Fibroblast of the aortic adventitia (primary cell): ENCODE data around the gene DYRK1A. TPM values are rescaled to one million over a fixed set of nuclear protein-coding genes. Genes with fewer than 3 reads are reported as not detected.

ENCODE experiments used
- DNase-seq: peaks from one replicate; pipeline ENCODE4 v3.0.0-alpha.2; 2010; ENCODE audit warnings: low read depth
- H3K4me3 ChIP-seq: 2 replicates; pipeline ENCODE4 v1.5.1; 2011; ENCODE audit warnings: low read depth, mild to moderate bottlenecking, control low read depth, low read length, moderate library complexity
- total RNA-seq: library from RNA; depleted of rRNA; stranded (reverse); fragments of >200 nt; gene quantifications from 2 replicates; pipeline ENCODE4 v1.2.3, GENCODE V29; 2012; ENCODE audit warnings: low replicate concordance
- TF ChIP-seq, protein P1 (sequence below): IDR thresholded peaks from 2 replicates; pipeline ENCODE4 v1.5.1; 2011; ENCODE audit warnings: mild to moderate bottlenecking, low read length, control low read depth, inconsistent platforms; ENCODE audit not compliant: insufficient read depth

DYRK1A gene
- total RNA-seq, 1 donor: 80.2 TPM

- no peak overlapping the region for H3K4me3 ChIP-seq
- TF ChIP-seq, protein P1, sequence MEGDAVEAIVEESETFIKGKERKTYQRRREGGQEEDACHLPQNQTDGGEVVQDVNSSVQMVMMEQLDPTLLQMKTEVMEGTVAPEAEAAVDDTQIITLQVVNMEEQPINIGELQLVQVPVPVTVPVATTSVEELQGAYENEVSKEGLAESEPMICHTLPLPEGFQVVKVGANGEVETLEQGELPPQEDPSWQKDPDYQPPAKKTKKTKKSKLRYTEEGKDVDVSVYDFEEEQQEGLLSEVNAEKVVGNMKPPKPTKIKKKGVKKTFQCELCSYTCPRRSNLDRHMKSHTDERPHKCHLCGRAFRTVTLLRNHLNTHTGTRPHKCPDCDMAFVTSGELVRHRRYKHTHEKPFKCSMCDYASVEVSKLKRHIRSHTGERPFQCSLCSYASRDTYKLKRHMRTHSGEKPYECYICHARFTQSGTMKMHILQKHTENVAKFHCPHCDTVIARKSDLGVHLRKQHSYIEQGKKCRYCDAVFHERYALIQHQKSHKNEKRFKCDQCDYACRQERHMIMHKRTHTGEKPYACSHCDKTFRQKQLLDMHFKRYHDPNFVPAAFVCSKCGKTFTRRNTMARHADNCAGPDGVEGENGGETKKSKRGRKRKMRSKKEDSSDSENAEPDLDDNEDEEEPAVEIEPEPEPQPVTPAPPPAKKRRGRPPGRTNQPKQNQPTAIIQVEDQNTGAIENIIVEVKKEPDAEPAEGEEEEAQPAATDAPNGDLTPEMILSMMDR: no peak
- DNase-seq: no peak
Observed at GRCh38 chr21:37384416-37384815, 17.8 kb downstream of the DYRK1A start.

- no peak for DNase-seq
- H3K4me3 ChIP-seq: no peak overlapping the region
- TF ChIP-seq, protein P1: no peak
Observed at GRCh38 chr21:37385179-37385765, 18.7 kb downstream of the DYRK1A start.

DNA sequence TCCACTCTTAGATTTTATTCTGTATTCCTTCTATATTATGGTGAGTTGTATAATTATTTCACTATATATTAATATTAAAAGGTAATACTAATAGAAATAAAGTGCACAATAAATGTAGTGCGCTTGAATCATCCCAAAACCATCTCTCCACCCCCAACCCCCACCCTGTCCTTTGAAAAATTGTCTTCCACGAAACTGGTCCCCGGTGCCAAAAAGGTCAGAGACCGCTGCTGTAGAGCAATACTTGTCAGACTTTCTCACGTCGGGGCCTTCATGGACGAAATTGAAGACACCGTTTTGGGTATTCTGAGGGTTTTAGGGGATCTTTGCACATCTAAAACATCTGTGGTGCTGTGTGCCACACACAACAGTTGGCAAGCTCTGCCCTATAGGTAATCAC, 19.6 kb downstream of the DYRK1A start:
- DNase-seq: no peak
- TF ChIP-seq, protein P1: no peak
- no peak overlapping the region for H3K4me3 ChIP-seq

DNA sequence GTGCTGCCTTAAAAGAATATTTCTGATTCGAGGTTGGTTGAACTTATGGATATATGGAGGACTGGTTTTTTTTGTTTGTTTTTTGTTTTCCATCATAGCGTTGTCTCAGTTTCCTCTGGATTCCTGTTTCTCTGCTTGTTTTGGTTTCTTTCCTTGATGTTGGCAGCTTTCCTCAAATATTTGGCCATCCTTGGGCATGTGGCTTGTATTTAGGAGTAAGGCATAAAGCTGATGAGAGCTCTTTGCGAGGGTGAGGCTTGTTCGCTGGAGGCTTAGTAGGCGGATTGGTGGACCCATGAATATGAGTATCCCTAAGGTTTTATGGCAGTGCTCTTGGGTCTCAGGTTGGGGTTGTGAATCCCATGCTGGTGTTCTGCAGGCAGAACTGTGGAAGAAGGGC, 22.9 kb downstream of the DYRK1A start:
- peak; percentile 42 for DNase-seq
- no peak overlapping the region for H3K4me3 ChIP-seq
- TF ChIP-seq, protein P1: no peak

DNA sequence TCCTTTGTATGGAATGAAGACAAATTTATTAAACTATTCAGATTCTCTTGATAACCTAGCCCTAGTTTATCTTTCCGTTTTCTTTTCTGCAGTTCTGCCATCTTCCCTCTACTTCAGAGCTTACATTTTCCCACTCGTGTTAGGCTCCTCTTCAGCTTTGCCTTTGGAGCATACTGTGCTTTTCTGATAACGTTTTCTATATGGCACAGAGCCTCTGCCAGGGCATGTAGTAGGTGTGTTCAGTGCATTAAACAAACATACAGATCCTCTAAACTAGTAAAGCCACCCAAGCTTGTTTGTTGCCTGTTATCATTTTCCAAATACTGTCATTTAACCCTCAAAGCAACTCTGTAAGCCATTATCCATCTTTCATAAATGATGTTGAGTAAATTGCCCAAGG, 25.1 kb downstream of the DYRK1A start:
- TF ChIP-seq, protein P1: no peak
- H3K4me3 ChIP-seq: no peak overlapping the region
- no peak for DNase-seq

DNA sequence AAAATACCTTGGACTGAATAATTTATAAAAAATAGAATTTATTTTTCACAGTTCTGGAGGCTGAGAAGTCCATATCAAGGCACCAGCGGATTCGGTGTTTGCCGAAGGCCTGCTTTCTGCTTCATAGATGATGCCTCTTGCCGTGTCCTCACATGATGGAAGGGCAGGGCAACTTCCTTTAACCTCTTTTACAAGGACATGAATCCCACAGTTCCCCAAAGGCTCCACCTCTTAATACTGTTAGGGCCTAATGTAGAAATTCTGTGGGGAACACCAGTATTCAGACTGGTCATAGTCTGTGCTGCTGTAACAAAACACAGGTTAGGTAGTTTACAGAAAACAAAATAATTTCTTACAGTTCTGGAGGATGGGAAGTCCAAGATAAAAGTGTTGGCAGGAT, 25.9 kb downstream of the DYRK1A start:
- no peak for DNase-seq

More for the DNA sequence above, 25.9 kb downstream of the DYRK1A start:
- TF ChIP-seq, protein P1: no peak
- no peak overlapping the region for H3K4me3 ChIP-seq
